ENCODE results near the gene NGFR. TPM values are rescaled to one million over a fixed set of nuclear protein-coding genes. Genes with fewer than 3 reads are reported as not detected.

NGFR gene
- total and polyA plus RNA-seq, 9 donors = 0.35 to 13.2 (median 3.4) TPM

DNA sequence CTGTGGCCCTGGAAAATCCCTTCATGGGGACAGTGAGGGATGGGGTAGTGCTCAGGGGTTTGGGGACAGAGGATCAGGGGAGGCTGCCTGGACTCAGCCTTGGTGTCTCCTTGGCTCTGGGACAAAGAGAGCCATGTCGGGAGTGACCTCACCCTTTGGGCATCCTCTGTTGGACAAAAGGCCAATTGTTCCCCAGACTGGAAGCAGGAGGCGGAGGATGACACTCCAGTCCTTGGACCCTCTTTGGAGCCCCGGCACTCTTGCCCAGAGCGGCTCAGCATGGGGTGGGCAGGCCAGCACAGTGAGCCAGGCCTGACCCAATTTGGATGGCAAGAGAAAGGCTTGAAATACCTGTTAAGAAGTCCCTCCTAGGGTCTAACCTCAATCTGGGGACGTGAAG, 41.0 kb upstream of the NGFR start:
- no peak for DNase-seq
- H3K27ac ChIP-seq = no peak overlapping the region

DNA sequence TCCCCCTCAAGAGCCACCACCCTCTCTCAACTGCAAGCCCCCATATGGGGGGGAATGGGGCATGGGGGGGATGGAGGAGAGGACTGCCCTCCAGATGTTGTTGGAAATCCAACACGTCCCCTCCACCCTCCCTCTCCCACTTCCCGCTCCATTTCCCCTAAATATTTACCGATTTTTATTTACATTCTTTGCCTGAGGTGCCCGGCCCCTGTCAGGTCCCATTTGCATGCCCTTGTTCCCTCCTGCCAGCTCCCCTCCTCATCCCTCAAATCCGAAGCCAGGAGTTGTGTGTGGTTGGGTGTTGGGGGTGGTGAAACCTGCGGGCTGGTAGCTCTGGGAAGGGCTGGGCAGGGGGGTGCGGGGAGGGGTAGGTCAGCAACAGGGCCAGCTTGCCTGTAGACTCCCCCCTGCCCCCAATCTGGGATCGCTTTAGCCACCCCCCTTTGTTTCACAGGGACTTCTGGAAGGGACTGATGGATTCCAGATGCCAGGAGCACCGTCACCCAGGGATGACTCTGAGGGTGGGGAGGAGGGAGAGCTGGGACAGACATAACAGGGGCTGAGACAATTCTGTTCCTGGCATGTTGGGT, 39.7 kb upstream of the NGFR start:
- no peak for DNase-seq
- H3K27ac ChIP-seq = no peak overlapping the region
- TF ChIP-seq, protein P1, sequence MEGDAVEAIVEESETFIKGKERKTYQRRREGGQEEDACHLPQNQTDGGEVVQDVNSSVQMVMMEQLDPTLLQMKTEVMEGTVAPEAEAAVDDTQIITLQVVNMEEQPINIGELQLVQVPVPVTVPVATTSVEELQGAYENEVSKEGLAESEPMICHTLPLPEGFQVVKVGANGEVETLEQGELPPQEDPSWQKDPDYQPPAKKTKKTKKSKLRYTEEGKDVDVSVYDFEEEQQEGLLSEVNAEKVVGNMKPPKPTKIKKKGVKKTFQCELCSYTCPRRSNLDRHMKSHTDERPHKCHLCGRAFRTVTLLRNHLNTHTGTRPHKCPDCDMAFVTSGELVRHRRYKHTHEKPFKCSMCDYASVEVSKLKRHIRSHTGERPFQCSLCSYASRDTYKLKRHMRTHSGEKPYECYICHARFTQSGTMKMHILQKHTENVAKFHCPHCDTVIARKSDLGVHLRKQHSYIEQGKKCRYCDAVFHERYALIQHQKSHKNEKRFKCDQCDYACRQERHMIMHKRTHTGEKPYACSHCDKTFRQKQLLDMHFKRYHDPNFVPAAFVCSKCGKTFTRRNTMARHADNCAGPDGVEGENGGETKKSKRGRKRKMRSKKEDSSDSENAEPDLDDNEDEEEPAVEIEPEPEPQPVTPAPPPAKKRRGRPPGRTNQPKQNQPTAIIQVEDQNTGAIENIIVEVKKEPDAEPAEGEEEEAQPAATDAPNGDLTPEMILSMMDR (IDR thresholded peaks at IDR 0.05) = no peak

More for the DNA sequence above, 41.0 kb upstream of the NGFR start:
- H3K4me1 ChIP-seq (ENCODE audit: insufficient read depth) = no peaks in the 10 kb centered on the region
- WGBS, 3 donors = 79 to 89% (median 79%) methylated on average over 5 of the region's 5 CpGs
- H3K27me3 ChIP-seq = no peaks in the 10 kb centered on the region
- intact Hi-C loops (cut with DNase I) = no loop called here
- no peaks in the 10 kb centered on the region for H3K9me3 ChIP-seq
- TF ChIP-seq EP300 (IDR thresholded peaks at IDR 0.05) = no peak
- TF ChIP-seq POLR2A (IDR thresholded peaks at IDR 0.05) = no peak
- TF ChIP-seq, protein P1 (IDR thresholded peaks at IDR 0.05) = no peak
- no peak overlapping the region for H3K4me3 ChIP-seq
- H3K36me3 ChIP-seq = no peaks in the 10 kb centered on the region

DNA sequence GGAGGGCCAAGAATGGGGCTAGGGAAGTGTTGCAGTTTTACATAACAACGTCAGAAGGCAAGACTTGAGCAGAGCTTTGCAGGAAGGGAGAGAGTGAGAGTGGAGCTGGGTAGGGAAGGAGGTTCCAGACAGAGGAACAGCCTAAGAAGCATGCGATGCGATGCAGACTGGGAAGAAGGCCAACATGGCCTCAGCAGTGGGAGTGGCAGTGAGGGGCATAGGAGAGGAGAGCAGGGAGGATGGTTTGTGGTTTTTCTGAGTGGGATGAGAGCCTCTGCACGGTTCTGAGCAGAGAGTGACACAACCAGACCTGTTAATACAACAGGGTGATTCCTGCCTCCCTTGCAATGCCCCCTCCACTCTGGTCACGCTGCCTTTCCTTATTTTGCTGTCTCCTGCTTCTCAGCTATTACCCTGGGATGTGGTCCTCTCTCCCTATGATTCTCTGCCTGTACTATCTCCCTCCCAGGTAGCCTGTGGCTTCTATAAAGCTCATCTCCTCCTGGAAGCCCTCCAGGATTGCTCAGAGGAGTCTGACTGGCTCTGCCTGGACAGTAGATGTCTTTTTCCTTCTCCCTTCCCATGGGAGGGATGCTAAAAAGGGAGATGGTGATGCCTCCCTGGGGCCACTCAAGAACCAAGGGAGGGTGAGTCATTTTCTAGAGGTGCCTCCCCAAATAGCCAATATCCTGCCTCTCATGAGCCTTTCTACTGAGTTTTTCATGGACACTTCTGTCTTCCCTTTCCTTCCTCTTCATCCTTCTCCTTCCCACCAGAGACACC, 38.7 kb upstream of the NGFR start:
- intact Hi-C loops (cut with DNase I) = no loop called here
- no peaks in the 10 kb centered on the region for H3K4me1 ChIP-seq (ENCODE audit: insufficient read depth)
- H3K27me3 ChIP-seq = no peaks in the 10 kb centered on the region
- DNase-seq = no peak
- H3K9me3 ChIP-seq = no peaks in the 10 kb centered on the region
- no peak overlapping the region for H3K27ac ChIP-seq
- WGBS, 3 donors = 8 to 12% (median 11%) methylated on average over 5 of the region's 5 CpGs
- H3K36me3 ChIP-seq = no peaks in the 10 kb centered on the region
- H3K4me3 ChIP-seq = no peak overlapping the region
- TF ChIP-seq POLR2A (IDR thresholded peaks at IDR 0.05) = no peak

More for the DNA sequence above, 39.7 kb upstream of the NGFR start:
- Histone ChIP-seq H3K4me1 (ENCODE audit: insufficient read depth) (no peaks in the 10 kb centered on the region), H3K27me3 (no peaks in the 10 kb centered on the region), H3K9me3 (no peaks in the 10 kb centered on the region), H3K36me3 (no peaks in the 10 kb centered on the region), H3K4me3 (no peak overlapping the region)
- 53 to 72% (median 57%) methylated on average over 9 of the region's 9 CpGs for WGBS, 3 donors
- intact Hi-C loops (cut with DNase I) = no loop called here

DNA sequence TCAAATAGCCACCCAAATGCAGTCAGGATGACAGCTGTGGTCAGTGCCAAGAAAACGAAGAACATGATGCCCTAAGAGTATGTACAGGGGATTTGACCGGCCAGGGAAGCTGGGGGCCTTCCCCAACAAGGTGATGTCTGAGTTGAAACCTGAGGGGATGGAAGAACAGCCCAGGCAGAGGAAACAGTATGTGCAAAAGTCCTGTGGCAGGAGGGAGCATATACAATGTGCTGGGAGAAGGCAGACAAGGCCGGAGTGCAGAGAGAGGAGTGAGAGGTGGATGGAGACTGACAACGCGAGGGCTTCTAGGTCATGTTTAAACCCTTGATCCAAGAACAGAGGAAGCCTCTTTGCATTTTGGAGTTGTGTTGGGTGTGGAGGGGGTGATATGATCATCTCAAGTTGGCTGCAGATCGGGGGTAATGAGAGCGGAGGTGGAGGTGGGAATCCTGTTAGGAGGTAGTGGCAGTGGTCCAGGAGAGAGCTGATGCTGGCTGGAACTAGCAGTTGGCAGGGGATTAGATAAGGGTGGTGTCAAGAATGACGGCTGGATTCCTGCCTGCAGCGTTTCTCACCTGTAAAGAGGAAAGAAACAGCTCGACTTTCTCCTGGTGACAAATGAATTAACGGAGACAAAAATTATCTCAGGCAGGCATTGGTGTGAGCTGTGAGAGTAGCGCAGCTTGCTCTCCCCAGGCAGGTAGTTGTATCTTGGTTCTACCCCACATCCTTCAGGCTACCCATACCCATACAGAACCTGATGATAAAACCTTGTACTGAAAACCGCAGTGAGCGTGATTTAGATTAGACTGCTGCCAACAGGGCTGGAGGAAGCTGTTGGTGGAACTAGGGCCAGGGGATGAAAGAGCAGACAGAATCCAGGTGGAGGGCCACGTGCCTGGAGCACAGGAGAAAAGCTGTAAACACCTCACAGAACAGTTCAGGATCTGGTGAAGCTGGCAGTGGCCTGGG, 37.2 kb upstream of the NGFR start:
- no peaks in the 10 kb centered on the region for H3K27me3 ChIP-seq
- no peak for DNase-seq
- intact Hi-C loops (cut with DNase I) = no loop called here
- no peaks in the 10 kb centered on the region for H3K36me3 ChIP-seq
- no peaks in the 10 kb centered on the region for H3K4me1 ChIP-seq (ENCODE audit: insufficient read depth)
- H3K9me3 ChIP-seq = no peaks in the 10 kb centered on the region
- no peak overlapping the region for H3K4me3 ChIP-seq
- WGBS, 3 donors = 43 to 52% (median 50%) methylated on average over 15 of the region's 15 CpGs
- no peak overlapping the region for H3K27ac ChIP-seq
- TF ChIP-seq, protein P1 (IDR thresholded peaks at IDR 0.05) = no peak
- TF ChIP-seq POLR2A (IDR thresholded peaks at IDR 0.05) (no peak), EP300 (IDR thresholded peaks at IDR 0.05) (no peak)

Measured in ovary (tissue), 9 donors.